ENCODE data around the gene INTS12.
"Not testable (repeated sequence)": the region's sequence is repeated elsewhere in the genome, so short reads cannot be mapped to it uniquely, and the experiment has no call there.

INTS12 gene

GRCh38 chr4:105708181-105709080 lies at the start of gene INTS12, which contains the start of gene GSTCD:
TSS of gene INTS12 (minus strand) at chr4:105708689. CDS start at chr4:105700005, 8,684 bp downstream.
TSS of gene GSTCD (plus strand) at chr4:105708784. CDS start at chr4:105717614, 8,830 bp downstream.
- FAIRE-seq = no peak

GRCh38 chr4:105755375-105755774 lies 46.9 kb upstream of the INTS12 start:
- no peak for FAIRE-seq

GRCh38 chr4:105753361-105753760 lies 44.9 kb upstream of the INTS12 start:
- peak; percentile 75 for FAIRE-seq

- no peak for FAIRE-seq
Observed at GRCh38 chr4:105751718-105752299, 43.3 kb upstream of the INTS12 start.

GRCh38 chr4:105748222-105748621 lies 39.7 kb upstream of the INTS12 start:
- FAIRE-seq = peak; percentile 58

- FAIRE-seq = no peak
Observed at GRCh38 chr4:105741548-105741947, 33.1 kb upstream of the INTS12 start.

GRCh38 chr4:105735217-105735616 lies 26.7 kb upstream of the INTS12 start:
- not testable (repeated sequence) for FAIRE-seq

GRCh38 chr4:105729895-105730294 lies 21.4 kb upstream of the INTS12 start:
- FAIRE-seq = not testable (repeated sequence)

GRCh38 chr4:105725623-105726022 lies 17.1 kb upstream of the INTS12 start:
- FAIRE-seq = no peak

- no peak for FAIRE-seq
Observed at GRCh38 chr4:105719204-105719603, 10.7 kb upstream of the INTS12 start.

- peak; percentile 91 for FAIRE-seq
Observed at GRCh38 chr4:105715692-105716278, 7.3 kb upstream of the INTS12 start.

- FAIRE-seq = no peak
Observed at GRCh38 chr4:105714932-105715331, 6.4 kb upstream of the INTS12 start.

- no peak for FAIRE-seq
Observed at GRCh38 chr4:105714071-105714521, 5.6 kb upstream of the INTS12 start.

- no peak for FAIRE-seq
Observed at GRCh38 chr4:105712766-105713165, 4.3 kb upstream of the INTS12 start.

GRCh38 chr4:105710678-105711077 lies 2.2 kb upstream of the INTS12 start:
- peak; percentile 21 for FAIRE-seq

- no peak for FAIRE-seq
Observed at GRCh38 chr4:105710012-105710600, 1.6 kb upstream of the INTS12 start.

GRCh38 chr4:105709081-105709450 lies 577 bp upstream of the INTS12 start:
- no peak for FAIRE-seq

- FAIRE-seq = no peak
Observed at GRCh38 chr4:105707782-105708180, 708 bp downstream of the INTS12 start.

GRCh38 chr4:105698607-105699006 lies 9.9 kb downstream of the INTS12 start:
- FAIRE-seq = no peak

- FAIRE-seq = not testable (repeated sequence)
Observed at GRCh38 chr4:105695832-105696231, 12.7 kb downstream of the INTS12 start.

- FAIRE-seq = not testable (repeated sequence)
Observed at GRCh38 chr4:105694812-105695211, 13.7 kb downstream of the INTS12 start.

- peak; percentile 36 for FAIRE-seq
Observed at GRCh38 chr4:105686571-105686970, 21.9 kb downstream of the INTS12 start.

GRCh38 chr4:105683038-105683437 lies 25.5 kb downstream of the INTS12 start:
- FAIRE-seq = no peak

All from colon (tissue), 2 donors.